Sigmoid colon (tissue), 7 donors: ENCODE results near the gene LGR5. TPM values are rescaled to one million over a fixed set of nuclear protein-coding genes. Genes with fewer than 3 reads are reported as not detected.
A peak's percentile ranks its signal among the peaks of the same experiment; 100 is the strongest.

Experiments used
- DNase-seq: peaks from one replicate; pipeline ENCODE4 v3.0.0-alpha.2; 2019
- H3K27ac ChIP-seq, 4 donors: fragments of 200-600 bp; sonication (generic); one replicate each; pipeline ENCODE4 v1.5.1; 2016 to 2019; ENCODE audit warnings: mild to moderate bottlenecking in 1 of 4
- H3K27me3 ChIP-seq, 3 donors: fragments of 200-600 bp; sonication (generic); one replicate each; pipeline ENCODE4 v1.5.1; 2019; ENCODE audit warnings: mild to moderate bottlenecking in 1 of 3
- H3K36me3 ChIP-seq, 4 donors: fragments of 200-600 bp; sonication (generic); one replicate each; pipeline ENCODE4 v1.5.1; 2016 to 2019
- H3K4me1 ChIP-seq, 4 donors: fragments of 200-600 bp; sonication (generic); one replicate each; pipeline ENCODE4 v1.5.1; 2017 to 2019
- H3K4me3 ChIP-seq, 4 donors: fragments of 200-600 bp; sonication (generic); one replicate each; pipeline ENCODE4 v1.5.1; 2017 to 2019; ENCODE audit warnings: mild to moderate bottlenecking in 2 of 4, moderate library complexity in 1 of 4
- H3K9me3 ChIP-seq, 4 donors: fragments of 200-600 bp in 3 of 4; sonication (generic) in 3 of 4; one replicate each; pipeline versions ENCODE4 v1.5.1 to v1.6.1; 2013 to 2019
- CTCF ChIP-seq, 4 experiments: fragments of 450-650 bp in 3 of 4; fragments of 200-600 bp in 1 of 4; IDR thresholded peaks; one replicate each; pipeline ENCODE4 v1.5.1; 2016 to 2019; ENCODE audit warnings: antibody characterized with exemption in 4 of 4, mild to moderate bottlenecking in 3 of 4, moderate library complexity in 2 of 4
- EP300 ChIP-seq, 4 donors: sonication (generic); formaldehyde crosslinking; IDR thresholded peaks; one replicate each; pipeline ENCODE4 v1.6.1; 2017; ENCODE audit warnings: antibody characterized with exemption in 4 of 4
- POLR2A ChIP-seq, 2 donors: fragments of 450-650 bp; IDR thresholded peaks; one replicate each; pipeline ENCODE4 v1.6.1; 2016; ENCODE audit warnings: antibody characterized with exemption in 2 of 2, mild to moderate bottlenecking in 2 of 2, moderate library complexity in 2 of 2
- POLR2AphosphoS5 ChIP-seq, 4 donors: sonication (generic); formaldehyde crosslinking; IDR thresholded peaks; one replicate each; pipeline ENCODE4 v1.6.1; 2017; ENCODE audit warnings: antibody characterized with exemption in 4 of 4
- WGBS, 2 donors: extraction: QIAGEN DNeasy Blood & Tissue Kit; methylation state at CpG; one replicate each; pipeline ENCODE4 v1.1.7; 2013; 5-methylcytosine and 5-hydroxymethylcytosine counted together
- intact Hi-C: fragments of 100-400 bp; cut with DNase I; formaldehyde crosslinking; loops from one replicate; pipeline ENCODE4 v1.15.1; 2023
- polyA plus RNA-seq, 3 donors: library from polyadenylated mRNA; stranded (reverse); fragments of 200-250 nt; gene quantifications; one replicate each; pipeline ENCODE4 v1.2.3, GENCODE V29; 2013
- total RNA-seq, 4 donors: library from RNA; depleted of rRNA; stranded (reverse); fragments of >200 nt; gene quantifications; one replicate each; pipeline ENCODE4 v1.1.0, GENCODE V29; 2016
- donor health status: healthy with polysubstance abuse.
- donor health status: Bipolar disorder and iron deficiency.
- donor health status: healthy.

The LGR5 gene
- total and polyA plus RNA-seq, 7 donors = 0.23 to 3.4 (median 0.36) TPM; not detected in 4

GRCh38 chr12:71602761-71603577, 163.4 kb downstream of the LGR5 start:
- Histone ChIP-seq H3K4me1 (no peaks in the 10 kb centered on the region), H3K9me3 (no peaks in the 10 kb centered on the region), H3K27me3 (no peaks in the 10 kb centered on the region), H3K4me3 (no peak overlapping the region), H3K27ac (no peak overlapping the region), H3K36me3 (peaks cover 0 to 21% (median 5%) of the 10 kb centered on the region in 4 donors)
- WGBS, 2 donors = 89 to 93% methylated on average over 10 of the region's 10 CpGs
- TF ChIP-seq POLR2AphosphoS5 (IDR thresholded peaks at IDR 0.05) = peak in 1 of 4 donors; percentile 3
- TF ChIP-seq CTCF (IDR thresholded peaks at IDR 0.05) = no peak
- no peak for DNase-seq
- intact Hi-C loops = no loop called here

GRCh38 chr12:71605039-71605438, 165.4 kb downstream of the LGR5 start:
- DNase-seq = no peak
- no peak overlapping the region for H3K4me3 ChIP-seq
- H3K27ac ChIP-seq = no peak overlapping the region
- no peaks in the 10 kb centered on the region for H3K9me3 ChIP-seq
- peaks cover 0 to 42% (median 16%) of the 10 kb centered on the region in 4 donors for H3K36me3 ChIP-seq
- WGBS, 2 donors = 58 to 85% methylated on average over 3 of the region's 3 CpGs
- TF ChIP-seq POLR2A (IDR thresholded peaks at IDR 0.05) (no peak), POLR2AphosphoS5 (IDR thresholded peaks at IDR 0.05) (no peak), CTCF (IDR thresholded peaks at IDR 0.05) (no peak), EP300 (IDR thresholded peaks at IDR 0.05) (no peak)
- H3K4me1 ChIP-seq = no peaks in the 10 kb centered on the region
- H3K27me3 ChIP-seq = no peaks in the 10 kb centered on the region
- intact Hi-C loops = no loop called here

- DNase-seq = no peak
- Histone ChIP-seq H3K4me3 (no peak overlapping the region), H3K27ac (no peak overlapping the region), H3K4me1 (no peaks in the 10 kb centered on the region), H3K9me3 (no peaks in the 10 kb centered on the region), H3K27me3 (no peaks in the 10 kb centered on the region), H3K36me3 (peaks cover 0 to 69% (median 25%) of the 10 kb centered on the region in 4 donors)
- no peak for TF ChIP-seq POLR2AphosphoS5 (IDR thresholded peaks at IDR 0.05)
- no peak for TF ChIP-seq CTCF (IDR thresholded peaks at IDR 0.05)
- no peak for TF ChIP-seq EP300 (IDR thresholded peaks at IDR 0.05)
- no peak for TF ChIP-seq POLR2A (IDR thresholded peaks at IDR 0.05)
- intact Hi-C loops = no loop called here
- 22 to 68% methylated on average over 4 of the region's 4 CpGs for WGBS, 2 donors
Observed at GRCh38 chr12:71607494-71608330, 168.1 kb downstream of the LGR5 start.

GRCh38 chr12:71610031-71610795, 170.6 kb downstream of the LGR5 start:
- 58 to 66% methylated on average over 6 of the region's 6 CpGs for WGBS, 2 donors

More at GRCh38 chr12:71610031-71610795, 170.6 kb downstream of the LGR5 start:
- H3K27me3 ChIP-seq = no peaks in the 10 kb centered on the region
- TF ChIP-seq POLR2A (IDR thresholded peaks at IDR 0.05) (no peak), CTCF (IDR thresholded peaks at IDR 0.05) (no peak), EP300 (IDR thresholded peaks at IDR 0.05) (no peak), POLR2AphosphoS5 (IDR thresholded peaks at IDR 0.05) (no peak)
- intact Hi-C loops = no loop called here
- H3K4me1 ChIP-seq = no peaks in the 10 kb centered on the region
- no peaks in the 10 kb centered on the region for H3K9me3 ChIP-seq
- peaks cover 0 to 94% (median 36%) of the 10 kb centered on the region in 4 donors for H3K36me3 ChIP-seq
- no peak for DNase-seq
- no peak overlapping the region for H3K4me3 ChIP-seq
- no peak overlapping the region for H3K27ac ChIP-seq
